Measurements from ENCODE around the gene FPR2.
A peak's percentile ranks its signal among the peaks of the same experiment; 100 is the strongest.
"Not testable (repeated sequence)": the region's sequence is repeated elsewhere in the genome, so short reads cannot be mapped to it uniquely, and the experiment has no call there.

FPR2 gene, protein sequence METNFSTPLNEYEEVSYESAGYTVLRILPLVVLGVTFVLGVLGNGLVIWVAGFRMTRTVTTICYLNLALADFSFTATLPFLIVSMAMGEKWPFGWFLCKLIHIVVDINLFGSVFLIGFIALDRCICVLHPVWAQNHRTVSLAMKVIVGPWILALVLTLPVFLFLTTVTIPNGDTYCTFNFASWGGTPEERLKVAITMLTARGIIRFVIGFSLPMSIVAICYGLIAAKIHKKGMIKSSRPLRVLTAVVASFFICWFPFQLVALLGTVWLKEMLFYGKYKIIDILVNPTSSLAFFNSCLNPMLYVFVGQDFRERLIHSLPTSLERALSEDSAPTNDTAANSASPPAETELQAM

DNA sequence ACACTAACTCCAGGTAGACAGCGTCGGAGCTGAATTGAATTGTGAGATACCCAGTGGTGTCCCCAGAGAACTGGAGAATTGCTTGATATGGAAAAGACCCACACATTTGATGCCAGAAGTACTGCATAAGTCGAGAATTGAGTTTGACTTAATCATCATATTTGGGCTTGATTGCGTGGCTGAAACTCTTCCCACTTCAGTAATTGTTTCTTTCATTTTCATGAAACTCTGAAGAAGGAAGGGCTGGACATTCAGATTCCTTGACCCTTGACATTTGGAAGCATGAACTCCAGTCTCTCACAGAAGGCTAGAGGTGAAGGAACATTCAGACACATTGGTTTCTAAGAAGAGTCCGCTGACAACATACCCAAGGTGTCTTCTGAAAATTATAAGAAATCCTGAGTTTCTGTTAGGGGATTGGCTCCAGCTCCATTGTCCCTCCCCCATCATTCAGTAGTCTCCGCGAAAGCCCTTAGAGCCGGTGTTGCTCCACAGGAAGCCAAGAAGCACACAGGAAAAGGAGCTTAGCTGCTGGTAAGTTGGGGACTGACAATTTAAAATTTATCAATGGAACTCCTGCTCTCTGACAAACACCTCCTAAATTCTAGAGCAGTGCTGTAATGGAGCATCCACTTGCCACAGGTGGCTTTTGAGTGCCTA, at the start of gene FPR2:
Gene FPR2, plus strand, starts transcription at position 484 of the 660 bp plus-strand sequence. CDS start 7,479 bp downstream, outside the sequence.
- DNase-seq, result no peak

DNA sequence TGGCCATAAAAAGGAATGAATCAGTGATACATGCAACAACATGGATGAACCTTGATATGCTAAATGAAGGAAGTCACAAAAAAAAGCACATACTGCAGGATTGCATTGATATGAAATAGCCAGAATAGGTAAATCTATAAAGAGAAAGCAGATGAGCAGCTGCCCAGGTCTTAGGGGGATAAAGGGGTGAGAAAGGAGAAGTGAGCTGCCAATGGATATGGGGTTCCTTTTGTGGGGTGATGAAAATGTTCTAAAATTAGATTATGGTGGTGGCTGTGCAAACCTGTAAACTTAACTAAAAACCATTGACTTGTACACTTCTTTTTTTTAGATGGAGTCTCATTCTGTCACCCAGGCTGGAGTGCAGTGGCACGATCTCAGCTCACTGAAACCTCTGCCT, 49.3 kb upstream of the FPR2 start:
- DNase-seq, result no peak

DNA sequence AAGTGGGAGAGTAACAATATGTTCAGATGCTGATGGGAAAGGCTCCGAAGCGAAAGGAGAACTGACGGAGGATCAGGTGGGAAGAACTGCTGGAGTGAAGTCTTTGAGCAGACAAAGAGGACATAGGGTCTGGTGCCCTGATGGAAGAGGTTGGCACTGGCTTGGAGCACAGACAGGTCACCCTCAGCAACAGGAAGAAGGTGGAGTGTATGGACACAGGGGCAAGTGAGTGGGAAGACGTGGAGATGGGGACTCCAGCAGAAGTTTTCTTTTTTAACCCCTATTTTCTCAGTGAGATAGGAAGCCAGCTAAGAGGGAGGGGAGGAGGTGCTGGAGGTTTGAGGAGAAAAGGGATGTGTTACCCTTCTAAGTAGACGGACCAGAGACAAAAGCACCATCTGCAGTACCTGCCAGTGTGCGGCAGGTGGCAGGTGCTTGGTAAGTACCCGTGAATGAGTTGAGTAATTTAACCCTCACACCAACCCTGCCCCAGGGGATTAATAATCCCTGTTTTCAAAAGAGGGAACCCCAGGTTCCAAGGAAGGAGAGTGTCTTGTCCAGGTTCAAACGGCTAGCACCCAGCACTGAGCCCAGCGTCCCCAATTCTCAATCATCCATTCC, 48.4 kb upstream of the FPR2 start:
- no peak for DNase-seq

DNA sequence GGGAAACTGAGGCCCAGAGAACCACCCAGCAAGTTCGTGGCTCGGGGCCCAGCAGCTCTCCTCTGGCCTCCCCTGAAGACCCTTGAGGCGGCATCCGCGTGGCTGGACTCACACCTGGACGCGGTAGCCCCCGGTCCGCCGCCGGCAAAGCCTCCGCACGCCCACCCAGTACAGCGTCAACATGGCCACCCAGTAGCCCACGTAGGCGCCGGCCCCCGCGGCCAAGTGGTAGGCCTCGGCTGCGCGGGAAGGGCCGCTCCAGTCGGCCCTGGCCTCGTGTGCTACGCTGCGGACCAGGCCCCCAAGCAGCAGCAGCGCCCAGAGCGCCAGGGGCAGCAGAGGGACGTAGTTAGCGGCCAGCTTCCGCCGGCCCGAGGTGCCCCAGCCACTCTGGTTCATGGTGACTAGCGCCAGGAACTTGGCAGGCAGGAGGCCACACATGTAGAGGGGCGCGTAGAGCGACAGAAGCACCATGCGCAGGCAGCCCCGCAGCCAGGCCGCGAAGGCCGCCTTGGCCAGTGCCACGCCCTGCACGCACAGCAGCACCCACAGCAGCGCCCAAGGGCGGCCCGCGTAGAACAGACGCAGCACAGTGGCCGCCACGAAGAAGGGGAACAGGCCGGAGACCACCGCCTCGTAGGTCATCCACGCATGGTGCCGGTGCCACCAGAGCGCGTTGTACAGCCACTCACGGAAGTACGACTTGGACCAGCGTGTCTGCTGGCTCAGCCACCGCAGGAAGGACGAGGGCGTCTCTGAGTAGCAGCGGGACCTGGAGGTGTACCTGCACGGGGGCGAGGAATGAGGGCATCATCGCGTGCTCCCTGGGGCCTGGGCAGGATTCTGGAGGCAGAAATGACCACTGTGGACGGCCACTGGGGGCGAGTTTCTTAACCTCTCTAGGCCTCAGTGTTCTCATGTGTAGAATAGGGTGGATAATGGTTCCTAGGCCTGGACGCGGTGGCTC, 47.4 kb upstream of the FPR2 start:
- DNase-seq, result no peak

DNA sequence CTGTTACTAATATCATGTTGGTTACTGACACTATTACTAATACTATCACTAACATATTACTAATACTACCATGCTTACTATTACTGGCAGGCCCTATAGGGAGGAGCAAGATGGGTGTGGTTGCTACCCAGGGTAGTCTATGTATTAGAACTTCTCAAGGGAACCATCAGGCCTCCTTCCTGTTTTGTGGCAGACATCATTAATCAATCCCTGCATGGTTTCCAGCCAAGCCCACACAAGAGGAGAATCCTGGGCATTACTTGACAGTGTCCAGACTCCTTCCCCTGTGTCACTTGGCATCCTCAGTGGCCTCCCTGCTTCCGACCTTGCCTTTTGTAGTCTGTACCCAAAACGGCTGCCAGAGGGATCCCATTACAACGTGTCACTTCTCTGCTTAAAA, 46.1 kb upstream of the FPR2 start:
- DNase-seq, result no peak

DNA sequence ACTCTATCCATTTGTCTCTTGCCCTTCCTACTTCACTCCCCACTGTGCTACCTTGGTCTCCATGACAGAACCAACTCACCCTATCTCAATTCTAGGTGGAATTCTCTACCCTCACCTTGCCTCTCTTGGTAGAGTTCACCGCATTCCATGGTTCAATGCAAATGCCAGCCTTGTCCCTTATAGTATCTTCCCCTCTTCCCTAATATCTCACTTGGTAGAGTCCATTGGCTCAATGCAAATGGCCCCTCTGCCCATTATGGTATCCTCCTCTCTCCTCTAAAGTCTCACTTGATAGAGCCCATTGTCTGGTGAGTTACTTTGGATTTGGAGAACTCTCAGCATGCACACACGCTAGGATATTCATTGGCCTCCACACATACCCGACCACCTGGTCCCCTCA, 45.1 kb upstream of the FPR2 start:
- no peak for DNase-seq

DNA sequence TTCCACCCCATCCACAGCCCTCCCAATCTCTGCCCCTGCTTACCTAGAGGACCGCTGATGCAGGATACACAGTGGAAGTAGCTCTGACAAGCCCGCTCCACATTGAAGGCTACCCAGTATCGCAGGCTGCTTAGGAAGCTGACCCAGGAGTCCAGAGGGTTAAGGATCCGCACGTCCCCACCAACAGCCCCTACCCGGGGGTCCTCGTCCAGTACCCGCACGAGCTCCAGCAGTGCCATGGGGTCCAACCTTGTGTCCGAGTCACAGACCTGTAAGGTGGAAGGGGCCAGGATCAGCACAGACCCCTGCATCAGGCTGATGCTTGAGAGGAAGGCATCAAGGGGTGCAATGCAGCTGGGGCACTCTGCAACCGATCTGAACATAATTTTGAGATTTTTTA, 44.1 kb upstream of the FPR2 start:
- DNase-seq, result no peak

DNA sequence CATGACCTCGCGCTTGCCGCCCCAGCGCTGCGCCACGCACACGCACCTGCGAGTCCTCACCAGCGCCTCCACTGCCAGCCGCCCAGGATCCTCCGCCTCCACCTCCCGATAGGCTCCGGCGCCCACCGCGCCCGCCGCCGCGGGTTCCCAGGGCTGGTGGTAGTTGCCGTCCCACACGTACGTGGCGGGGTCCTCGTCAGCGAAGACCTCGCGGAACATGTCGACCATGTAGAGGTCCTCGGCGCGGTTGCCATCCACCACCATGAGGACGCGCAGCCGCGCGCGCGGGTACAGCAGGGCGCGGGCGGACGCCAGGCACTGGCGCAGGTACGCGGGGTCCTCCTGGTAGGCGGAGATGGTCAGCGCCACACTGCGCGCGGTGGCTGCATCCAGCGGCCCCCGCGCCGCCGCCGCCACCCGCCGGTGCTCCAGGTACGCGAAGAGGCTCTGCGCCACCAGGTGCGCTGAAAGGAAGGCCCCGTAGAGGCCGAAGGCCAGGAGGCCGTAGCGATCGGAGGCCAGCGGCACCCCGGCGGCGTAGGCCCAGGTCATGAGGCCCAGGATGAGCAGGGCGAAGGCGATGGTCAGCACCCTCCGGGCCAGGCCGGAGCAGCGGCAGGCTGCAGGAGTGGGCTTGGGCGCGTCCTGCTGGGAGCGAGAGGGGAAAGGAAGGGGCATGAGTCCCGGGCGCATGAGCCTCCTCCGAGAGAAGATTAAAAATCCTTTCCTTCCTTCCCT, 41.6 kb upstream of the FPR2 start:
- no peak for DNase-seq

DNA sequence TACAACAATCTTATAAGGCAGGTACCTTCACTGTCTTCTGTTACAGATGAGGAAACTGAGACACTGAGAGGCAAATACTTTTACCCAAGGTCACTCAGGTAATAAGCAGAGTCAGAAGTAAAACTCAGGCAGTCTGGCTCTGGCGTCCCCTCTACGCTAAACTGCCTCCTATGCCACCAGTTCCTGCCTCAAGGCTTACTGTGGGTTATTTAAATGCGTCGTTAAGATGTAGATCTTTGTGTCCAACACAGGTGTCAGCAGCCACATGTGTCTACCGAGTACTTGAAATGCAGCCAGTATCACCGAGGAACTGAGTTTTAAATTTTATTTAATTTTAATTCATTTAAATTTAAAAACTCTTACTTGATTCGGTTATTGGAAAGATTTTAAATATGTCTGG, 39.1 kb upstream of the FPR2 start:
- no peak for DNase-seq

DNA sequence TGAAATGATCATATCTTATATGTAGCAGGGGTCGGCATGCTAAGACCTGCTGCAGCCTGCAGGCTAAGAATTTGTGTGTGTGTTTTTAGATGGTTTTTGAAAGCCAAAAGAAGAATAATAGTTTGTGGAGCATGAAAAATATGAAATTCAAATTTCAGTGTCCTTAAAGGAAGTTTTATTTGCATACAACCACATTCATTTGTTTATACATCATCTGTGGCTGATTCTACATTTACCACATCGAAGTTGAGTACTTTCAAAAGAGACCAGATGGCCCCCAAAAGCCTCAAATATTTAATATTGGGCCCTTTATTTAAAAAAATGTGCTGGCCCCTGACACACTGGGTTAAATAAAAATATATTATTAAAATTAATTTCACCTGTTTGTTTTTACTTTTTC, 38.5 kb upstream of the FPR2 start:
- DNase-seq, result no peak

DNA sequence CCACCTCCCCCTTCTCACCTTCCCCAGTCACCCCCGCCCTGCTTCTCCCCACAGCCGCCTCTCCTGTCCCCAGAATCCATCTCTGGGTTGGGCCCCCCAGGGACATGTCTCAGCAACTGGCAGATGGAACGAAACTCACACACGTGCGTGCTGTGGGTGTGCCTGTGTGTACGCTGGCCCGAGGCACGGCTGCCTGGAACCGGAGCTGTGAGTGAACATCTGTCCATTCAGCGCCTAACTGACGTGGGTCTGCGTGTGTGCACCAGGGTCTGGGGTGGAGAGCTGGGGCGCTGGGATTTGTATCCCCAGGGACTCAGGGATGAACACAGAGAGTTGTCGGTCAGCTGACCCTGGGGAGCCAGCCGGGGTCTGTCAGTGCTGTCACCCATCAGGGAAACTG, 36.4 kb upstream of the FPR2 start:
- no peak for DNase-seq

DNA sequence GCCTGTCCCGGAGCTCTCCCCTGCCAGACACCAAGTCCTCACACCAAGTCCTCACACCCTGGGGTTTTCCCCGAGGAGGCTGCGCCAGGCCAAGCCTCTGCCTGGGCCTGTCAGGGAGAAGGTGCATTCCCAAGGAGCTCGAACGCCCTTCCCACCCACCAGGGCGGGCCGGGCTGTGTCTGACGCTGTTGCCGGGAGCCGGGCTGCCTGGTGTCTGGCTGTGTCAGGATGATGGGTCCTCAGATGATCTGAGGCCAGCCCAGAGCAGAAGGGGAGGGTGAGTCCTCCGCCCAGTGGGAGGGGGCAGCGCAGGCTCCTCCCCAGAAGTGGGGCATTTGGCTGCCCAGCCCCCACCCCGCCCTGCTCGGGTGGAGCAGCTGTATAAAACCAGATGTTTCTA, 34.9 kb upstream of the FPR2 start:
- DNase-seq, result peak; percentile 56

DNA sequence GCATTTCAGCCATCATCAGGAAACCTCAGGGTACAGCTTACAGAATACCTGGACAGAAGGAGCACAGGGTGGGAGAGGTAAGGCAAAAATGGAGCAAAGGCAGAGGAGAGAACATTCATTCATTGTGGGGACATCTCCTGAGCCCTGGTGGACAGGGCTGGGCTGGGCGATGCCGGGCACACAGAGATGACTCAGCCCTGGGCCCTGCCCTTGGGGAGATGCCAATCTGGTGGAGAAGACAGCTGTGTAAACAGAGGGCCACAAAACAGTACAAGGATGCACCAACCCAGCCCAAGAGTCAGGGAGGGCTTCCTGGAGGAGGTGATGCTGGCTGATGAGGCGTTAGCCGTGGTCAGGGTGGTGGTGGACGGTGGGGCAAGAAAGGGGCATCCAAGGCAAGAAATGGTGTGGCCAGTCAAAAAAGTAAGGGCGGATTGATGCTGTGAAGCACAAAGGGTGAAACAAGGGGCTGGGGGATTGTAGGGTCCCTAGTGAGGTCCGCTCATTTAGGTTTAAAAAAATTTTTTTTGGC, 33.6 kb upstream of the FPR2 start:
- peak; percentile 58 for DNase-seq

DNA sequence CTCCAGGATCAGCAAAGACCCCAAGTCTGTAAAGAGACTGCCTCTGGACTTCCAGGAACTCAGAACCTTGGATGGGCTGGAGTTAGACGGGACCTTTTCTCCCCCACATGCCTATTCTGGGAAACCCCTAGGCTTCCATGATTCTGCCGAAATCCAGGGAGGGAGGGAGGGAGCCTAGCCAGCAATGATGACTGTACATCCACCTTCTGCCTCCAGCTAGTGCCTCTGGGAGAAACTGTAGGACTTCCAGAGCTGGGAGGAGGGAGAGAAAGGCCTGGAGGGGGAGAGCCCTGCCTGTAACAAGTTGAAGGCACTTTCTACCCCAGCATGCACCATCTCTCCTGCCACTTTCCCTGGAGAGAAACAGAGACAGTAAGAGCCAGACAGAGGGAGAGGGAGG, 31.2 kb upstream of the FPR2 start:
- no peak for DNase-seq

DNA sequence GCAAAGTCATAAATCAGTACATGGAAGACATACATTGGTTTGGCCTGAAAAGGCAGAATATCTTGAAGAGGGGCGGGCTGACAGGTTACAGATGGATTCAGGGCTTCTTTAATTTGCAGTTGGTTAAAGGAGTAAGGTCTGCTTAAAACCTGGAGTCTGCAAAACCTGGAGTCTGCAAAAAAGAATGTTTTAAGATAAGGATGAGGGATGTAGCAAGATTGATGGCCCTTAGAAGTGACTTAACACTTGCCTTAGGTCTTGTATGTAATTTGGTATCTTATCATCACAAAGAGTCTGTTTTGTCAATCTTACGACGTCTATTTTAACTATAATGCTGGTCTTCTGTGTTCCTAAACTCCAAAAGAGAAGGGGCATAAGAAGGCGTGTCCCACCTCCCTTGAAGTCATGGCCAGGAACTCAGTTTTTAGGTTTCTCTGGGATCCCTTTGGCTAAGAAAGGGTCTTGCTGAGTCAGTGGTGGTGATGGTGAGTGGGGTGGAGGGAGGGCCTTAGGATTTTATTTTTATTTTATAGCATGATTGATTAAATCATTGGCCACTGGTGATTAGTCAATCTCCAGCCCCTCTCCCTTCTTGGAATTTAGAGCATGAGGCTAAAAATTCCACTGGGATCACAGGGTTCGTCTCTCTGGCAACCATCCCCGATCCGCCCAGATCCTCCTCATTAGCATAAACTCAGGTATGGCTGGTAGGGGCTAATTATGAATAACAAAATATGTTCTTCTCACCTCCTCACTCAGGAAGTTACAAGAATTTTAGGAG, 27.0 kb upstream of the FPR2 start:
- DNase-seq, result no peak

DNA sequence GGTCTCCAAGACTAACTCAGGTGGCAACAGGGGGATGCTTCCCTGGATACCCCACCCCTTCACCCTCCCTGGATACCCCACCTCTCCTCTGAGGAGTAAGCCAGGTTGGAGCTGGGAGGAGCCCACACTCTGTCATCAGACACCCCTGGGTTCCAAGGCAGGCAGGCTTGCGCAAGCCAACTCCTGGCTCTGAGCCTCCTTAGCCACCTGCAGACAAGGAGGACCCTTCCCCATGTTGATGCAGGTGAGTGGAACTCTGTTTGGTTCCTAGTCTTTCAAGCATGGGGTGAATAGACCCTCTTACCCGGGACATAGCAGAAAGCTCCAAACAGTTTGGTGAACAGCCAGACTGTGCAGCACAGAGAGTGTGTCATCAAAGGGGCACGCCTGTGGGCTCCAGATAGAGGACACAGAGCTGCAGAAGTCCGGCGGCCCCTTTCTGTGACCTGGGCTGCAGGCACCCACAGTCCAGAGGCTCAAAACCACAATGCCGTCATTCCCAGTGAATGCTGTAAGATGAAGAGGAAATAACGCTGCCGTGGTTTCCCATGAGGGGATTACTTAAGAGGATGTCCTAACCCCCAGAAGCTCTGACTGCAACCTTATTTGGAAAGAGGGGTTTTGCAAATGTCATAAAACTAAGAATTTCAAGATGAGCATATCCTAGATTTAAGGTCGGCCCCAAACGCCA, 25.1 kb upstream of the FPR2 start:
- peak; percentile 61 for DNase-seq

DNA sequence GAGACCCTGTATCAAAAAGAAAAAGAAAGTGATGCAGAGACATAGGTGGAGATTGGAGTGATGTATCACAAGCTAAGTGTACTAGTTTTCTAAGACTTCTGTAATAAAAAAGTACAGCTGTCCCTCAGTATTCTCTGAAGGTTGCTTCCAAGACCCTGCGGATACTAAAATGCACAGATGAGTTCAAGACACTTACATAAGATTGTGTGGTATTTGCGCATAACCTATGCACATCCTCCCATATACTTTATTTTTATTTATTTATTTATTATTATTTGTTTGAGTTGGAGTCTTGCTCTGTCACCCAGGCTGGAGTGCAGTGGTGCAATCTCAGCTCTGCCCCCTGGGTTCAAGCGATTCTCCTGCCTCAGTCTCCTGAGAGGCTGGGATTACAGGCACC, 23.6 kb upstream of the FPR2 start:
- no peak for DNase-seq

DNA sequence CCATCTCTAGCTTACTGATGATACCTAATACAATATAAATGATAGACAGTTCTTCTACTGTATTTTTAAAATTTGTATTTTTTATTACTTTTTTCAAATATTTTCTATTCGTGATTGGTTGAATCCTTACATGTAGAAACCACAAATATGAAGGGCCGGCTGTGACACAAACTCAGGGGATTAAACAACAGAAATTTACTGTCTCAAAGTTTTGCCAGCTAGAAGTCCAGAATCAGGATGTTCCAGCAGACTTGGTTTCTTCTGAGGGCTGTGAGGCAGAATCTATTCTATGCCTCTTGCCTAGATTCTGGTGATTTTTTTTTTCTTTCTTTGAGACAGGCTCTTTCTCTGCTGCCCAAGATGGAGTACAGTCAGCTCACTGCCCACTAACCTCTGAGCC, 23.1 kb upstream of the FPR2 start:
- DNase-seq, result no peak

DNA sequence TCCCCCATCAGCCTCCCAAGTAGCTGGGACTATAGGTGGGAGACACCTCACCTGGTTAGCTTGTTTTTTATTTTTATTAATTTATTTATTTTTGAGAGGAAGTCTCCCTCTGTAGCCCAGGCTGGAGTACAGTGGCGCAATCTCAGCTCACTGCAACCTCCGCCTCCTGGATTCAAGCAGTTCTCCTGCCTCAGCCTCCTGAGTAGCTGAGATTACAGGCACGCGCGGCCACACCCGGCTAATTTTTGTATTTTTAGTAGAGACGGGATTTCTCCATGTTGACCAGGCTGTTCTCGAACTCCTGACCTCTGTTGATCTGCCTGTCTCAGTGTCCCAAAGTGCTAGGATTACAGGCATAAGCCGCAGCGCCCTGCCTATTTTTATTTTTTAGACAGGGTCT, 22.5 kb upstream of the FPR2 start:
- not testable (repeated sequence) for DNase-seq

DNA sequence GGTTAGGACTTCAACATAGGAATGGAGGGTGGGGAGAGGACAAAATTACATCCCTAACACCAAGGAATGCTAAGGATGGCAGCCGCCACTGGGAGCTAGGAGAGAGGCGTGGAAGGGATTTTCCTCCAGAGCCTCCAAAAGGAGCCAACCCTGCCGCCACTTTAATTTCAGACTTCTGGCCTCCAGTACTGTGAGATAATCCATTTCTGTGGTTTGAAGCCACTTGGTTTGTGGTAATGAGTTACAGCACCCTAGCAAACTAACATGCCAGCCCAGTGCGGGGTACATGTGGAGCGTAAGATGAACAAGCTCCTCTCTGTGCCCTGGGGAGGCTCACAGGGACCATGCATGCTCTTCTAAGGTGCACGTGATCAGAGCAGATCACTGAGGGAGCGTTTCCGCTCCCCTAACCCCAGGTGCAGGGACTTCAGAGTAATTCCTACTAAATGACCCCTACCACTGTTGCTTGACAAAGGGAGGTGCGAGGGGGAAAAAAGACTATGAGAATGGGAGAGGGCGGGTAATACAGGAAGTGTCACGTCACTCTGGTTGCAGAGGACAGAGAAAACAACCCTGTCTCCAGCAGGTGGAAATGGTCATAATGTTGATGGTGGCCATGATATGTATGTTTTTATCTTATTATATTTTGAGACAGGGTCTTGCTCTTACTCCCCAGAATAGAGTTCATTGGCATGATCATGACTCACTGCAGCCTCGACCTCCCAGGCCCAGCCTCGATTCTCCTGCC, 21.3 kb upstream of the FPR2 start:
- no peak for DNase-seq

All from T1000 (cell line).